Kidney epithelial cell (primary cell): Measurements from ENCODE around the gene TXNDC5. TPM values are rescaled to one million over a fixed set of nuclear protein-coding genes. Genes with fewer than 3 reads are reported as not detected.
A peak's percentile ranks its signal among the peaks of the same experiment; 100 is the strongest.

ENCODE experiments used
- DNase-seq: peaks from one replicate; pipeline ENCODE4 v3.0.0-alpha.2; 2010; ENCODE audit warnings: low read depth
- H3K27me3 ChIP-seq: 2 replicates; pipeline ENCODE4 v1.6.0; 2011; ENCODE audit warnings: low read length; ENCODE audit not compliant: control insufficient read depth, insufficient read depth
- H3K36me3 ChIP-seq: 2 replicates; pipeline ENCODE4 v1.5.1; 2011; ENCODE audit warnings: low read length; ENCODE audit not compliant: control insufficient read depth, insufficient read depth
- H3K4me3 ChIP-seq: 2 replicates; pipeline ENCODE4 v1.5.1; 2011; ENCODE audit warnings: low read depth, mild to moderate bottlenecking, control low read depth, low read length
- total RNA-seq: library from RNA; depleted of rRNA; stranded (reverse); fragments of >200 nt; gene quantifications from 2 replicates; pipeline ENCODE4 v1.2.3, GENCODE V29; 2015
- TF ChIP-seq, protein P1 (sequence below): IDR thresholded peaks from 2 replicates; pipeline ENCODE4 v1.5.1; 2011; ENCODE audit warnings: mild to moderate bottlenecking, moderate library complexity, low read length, control low read depth, inconsistent platforms; ENCODE audit not compliant: insufficient read depth, poor library complexity, severe bottlenecking

The TXNDC5 gene
- 193 and 198 TPM in 2 replicates for total RNA-seq

DNA sequence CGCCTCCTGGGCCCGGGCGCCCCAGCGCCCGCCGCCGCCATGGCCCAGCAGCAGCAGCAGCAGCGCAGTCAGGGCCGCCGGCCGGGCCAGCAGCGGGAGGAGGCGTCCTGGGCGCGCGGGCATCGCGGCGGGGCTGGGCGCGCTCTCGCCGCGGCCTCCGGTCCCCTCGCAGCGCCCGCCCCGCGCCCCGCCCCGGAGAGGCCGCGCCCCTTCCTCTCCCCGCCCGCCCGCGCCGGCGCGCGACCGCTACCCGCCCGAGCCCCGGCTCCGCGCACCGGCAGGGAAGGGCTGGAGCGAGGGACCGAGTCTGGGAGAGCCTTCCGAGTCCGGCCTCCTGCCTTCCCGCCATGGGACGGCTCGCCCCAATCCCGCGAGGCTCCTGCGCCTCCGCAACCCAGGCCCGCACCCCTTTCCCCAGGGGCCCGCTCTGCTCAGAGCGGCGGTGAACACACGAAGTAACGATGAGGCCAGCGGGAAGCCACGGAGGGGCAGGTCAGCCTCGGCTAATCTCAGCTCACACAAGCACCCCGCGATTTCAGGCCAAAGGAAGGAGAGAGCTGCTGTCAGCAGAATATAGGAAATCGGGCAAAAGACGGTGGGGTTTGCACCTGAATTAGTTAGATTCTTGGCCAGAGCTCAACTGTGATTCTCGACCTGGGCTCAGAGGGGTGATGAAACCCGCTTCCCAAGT is at the start of gene TXNDC5:
TSS of gene TXNDC5 (minus strand) at position 135 of the 691 bp plus-strand sequence. CDS start at position 123, 12 bp downstream.
- Histone ChIP-seq H3K27me3 (peaks cover 14% of the 10 kb centered on the region), H3K4me3 (peak within 1 kb of the TSS; percentile 78), H3K36me3 (no peaks in the 10 kb centered on the region)
- no peak for DNase-seq
- TF ChIP-seq, protein P1, sequence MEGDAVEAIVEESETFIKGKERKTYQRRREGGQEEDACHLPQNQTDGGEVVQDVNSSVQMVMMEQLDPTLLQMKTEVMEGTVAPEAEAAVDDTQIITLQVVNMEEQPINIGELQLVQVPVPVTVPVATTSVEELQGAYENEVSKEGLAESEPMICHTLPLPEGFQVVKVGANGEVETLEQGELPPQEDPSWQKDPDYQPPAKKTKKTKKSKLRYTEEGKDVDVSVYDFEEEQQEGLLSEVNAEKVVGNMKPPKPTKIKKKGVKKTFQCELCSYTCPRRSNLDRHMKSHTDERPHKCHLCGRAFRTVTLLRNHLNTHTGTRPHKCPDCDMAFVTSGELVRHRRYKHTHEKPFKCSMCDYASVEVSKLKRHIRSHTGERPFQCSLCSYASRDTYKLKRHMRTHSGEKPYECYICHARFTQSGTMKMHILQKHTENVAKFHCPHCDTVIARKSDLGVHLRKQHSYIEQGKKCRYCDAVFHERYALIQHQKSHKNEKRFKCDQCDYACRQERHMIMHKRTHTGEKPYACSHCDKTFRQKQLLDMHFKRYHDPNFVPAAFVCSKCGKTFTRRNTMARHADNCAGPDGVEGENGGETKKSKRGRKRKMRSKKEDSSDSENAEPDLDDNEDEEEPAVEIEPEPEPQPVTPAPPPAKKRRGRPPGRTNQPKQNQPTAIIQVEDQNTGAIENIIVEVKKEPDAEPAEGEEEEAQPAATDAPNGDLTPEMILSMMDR = no peak

DNA sequence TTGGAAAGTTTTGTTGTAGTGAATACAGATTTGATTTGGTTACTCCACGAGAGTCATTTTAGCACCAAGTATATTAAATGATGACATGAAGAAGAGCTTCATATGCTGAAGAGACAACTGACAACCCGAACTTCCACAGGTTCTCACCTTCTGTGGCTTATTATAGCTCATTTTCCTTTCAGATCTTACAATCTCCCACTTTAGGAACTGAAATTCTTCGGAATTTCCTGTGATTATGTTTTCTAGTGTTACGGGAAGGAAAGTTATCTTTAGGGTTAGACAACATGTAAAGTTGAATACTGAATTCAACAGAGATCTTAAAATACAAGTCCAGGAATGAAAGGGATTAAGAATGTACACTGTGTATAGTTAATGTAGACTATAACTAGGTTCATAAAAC is 49.6 kb upstream of the TXNDC5 start:
- TF ChIP-seq, protein P1 = no peak
- H3K4me3 ChIP-seq = no peak overlapping the region
- no peak for DNase-seq
- H3K27me3 ChIP-seq = no peaks in the 10 kb centered on the region
- no peaks in the 10 kb centered on the region for H3K36me3 ChIP-seq

DNA sequence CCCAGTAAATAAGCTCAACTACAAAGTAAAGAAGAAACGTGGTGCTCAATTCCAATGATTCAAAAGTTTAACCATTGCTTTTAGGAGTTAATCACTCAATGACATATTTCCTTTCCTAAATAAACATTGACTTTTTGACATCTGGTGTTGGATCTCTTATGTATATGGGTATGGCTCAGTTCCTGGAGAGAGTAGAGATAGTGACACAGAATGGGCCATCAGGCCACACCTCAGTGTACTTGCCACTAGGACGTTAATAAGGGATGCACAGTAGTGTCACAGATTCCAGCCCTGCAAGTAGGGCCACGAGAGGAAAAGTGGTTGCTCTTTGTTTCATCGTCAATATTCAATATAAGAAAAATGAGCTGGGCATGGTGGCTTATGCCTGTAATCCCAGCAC is 48.9 kb upstream of the TXNDC5 start:
- no peaks in the 10 kb centered on the region for H3K27me3 ChIP-seq
- TF ChIP-seq, protein P1 = no peak
- DNase-seq = no peak
- no peaks in the 10 kb centered on the region for H3K36me3 ChIP-seq
- no peak overlapping the region for H3K4me3 ChIP-seq

DNA sequence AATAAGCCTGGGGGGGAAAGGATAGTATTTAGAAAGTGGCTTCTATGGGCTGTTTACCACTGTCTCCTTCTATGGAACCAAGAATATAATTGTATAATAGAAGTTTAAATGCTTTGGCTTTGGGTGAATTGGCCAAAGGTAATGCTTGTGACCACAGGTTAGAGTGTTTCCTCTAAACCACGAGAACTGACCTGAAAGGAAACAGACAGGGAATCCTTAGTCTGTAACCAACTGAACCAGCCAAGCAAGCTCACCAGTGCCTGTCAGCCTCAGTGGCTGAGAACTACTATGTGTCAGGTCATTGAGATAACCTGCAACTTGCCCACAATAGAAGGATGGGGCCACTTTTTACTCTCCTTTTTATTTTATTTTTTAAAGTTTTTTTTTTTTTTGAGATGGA is 47.9 kb upstream of the TXNDC5 start:
- Histone ChIP-seq H3K27me3 (no peaks in the 10 kb centered on the region), H3K4me3 (no peak overlapping the region), H3K36me3 (no peaks in the 10 kb centered on the region)
- DNase-seq = no peak
- TF ChIP-seq, protein P1 = no peak

DNA sequence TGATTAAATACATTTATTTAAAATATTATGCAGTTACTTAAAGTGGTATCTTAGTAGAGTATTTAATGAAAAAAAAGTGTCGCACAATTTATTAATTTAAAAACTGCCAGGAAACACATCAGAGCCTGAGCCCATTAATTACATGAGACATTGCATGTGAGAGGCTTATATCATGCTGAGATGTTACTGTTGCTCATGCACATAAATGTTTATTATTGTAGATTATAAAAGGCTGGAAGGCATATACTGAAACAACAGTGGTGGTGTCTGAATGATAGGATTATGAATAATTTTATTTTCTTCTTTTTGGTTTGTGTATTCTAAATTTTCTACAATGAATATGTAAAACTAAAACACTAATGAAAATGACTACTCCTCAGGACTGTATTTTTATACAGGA is 45.7 kb upstream of the TXNDC5 start:
- no peak overlapping the region for H3K4me3 ChIP-seq
- no peaks in the 10 kb centered on the region for H3K27me3 ChIP-seq
- no peaks in the 10 kb centered on the region for H3K36me3 ChIP-seq
- no peak for DNase-seq
- TF ChIP-seq, protein P1 = no peak
